Mucosa of rectum (tissue), 2 donors: ENCODE results near the gene PWWP2B.
"Not testable (repeated sequence)": the region's sequence is repeated elsewhere in the genome, so short reads cannot be mapped to it uniquely, and the experiment has no call there.

Experiments
- H3K27ac ChIP-seq, 2 donors: one replicate each; pipeline ENCODE4 v1.7.0; 2013; ENCODE audit warnings: inconsistent platforms in 2 of 2, low read depth in 2 of 2, low read length in 2 of 2
- H3K27me3 ChIP-seq, 2 donors: one replicate each; pipeline ENCODE4 v1.7.0; 2013; ENCODE audit warnings: low read length in 2 of 2; ENCODE audit not compliant: control insufficient read depth in 2 of 2, insufficient read depth in 2 of 2
- H3K36me3 ChIP-seq, 2 donors: one replicate each; pipeline ENCODE4 v1.7.0; 2013; ENCODE audit warnings: low read length in 2 of 2; ENCODE audit not compliant: control insufficient read depth in 2 of 2, insufficient read depth in 2 of 2
- H3K4me1 ChIP-seq, 2 donors: one replicate each; pipeline ENCODE4 v1.7.0; 2013; ENCODE audit warnings: low read length in 2 of 2, mild to moderate bottlenecking in 1 of 2; ENCODE audit not compliant: control insufficient read depth in 2 of 2, insufficient read depth in 2 of 2
- H3K4me3 ChIP-seq, 2 donors: one replicate each; pipeline ENCODE4 v1.7.0; 2013; ENCODE audit warnings: low read length in 2 of 2
- H3K9ac ChIP-seq, 2 donors: one replicate each; pipeline ENCODE4 v1.7.0; 2013; ENCODE audit warnings: low read length in 2 of 2, low read depth in 1 of 2, mild to moderate bottlenecking in 1 of 2
- H3K9me3 ChIP-seq, 2 donors: one replicate each; pipeline ENCODE4 v1.7.0; 2013; ENCODE audit warnings: low read length in 2 of 2; ENCODE audit not compliant: control insufficient read depth in 2 of 2
- donor health status: healthy.
- donor health status: Normal muscosa, but diverticular disease.

The PWWP2B gene

DNA sequence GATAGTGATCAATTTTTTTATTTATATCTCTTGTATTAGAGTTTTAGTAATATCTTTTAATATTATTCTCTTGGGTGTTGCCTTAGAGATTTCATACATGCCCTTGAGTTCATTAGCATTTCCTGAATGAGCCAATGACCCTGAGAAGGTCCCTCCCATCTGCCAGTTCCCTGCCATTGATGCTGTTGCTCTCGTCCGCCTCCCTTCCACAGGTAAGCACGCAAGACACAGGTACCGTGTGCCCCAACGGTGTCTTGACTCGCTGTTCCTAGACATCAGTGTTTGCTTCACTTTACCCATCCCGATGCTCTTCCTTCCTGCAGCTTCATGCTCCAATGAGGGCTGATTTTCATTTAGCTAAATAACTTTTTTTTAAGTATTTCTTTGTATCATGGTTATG, 19.7 kb upstream of the PWWP2B start:
- Histone ChIP-seq H3K9me3 (no peaks in the 10 kb centered on the region), H3K4me3 (no peak overlapping the region), H3K9ac (no peak overlapping the region), H3K27ac (no peak overlapping the region), H3K27me3 (no peaks in the 10 kb centered on the region), H3K4me1 (no peaks in the 10 kb centered on the region), H3K36me3 (no peaks in the 10 kb centered on the region)

GRCh38 chr10:132379026-132379425, 18.0 kb upstream of the PWWP2B start:
- H3K27ac ChIP-seq, H3K27me3 ChIP-seq, H3K9ac ChIP-seq, H3K4me1 ChIP-seq, H3K4me3 ChIP-seq, H3K9me3 ChIP-seq, H3K36me3 ChIP-seq: not testable (repeated sequence)

GRCh38 chr10:132380986-132381385, 16.0 kb upstream of the PWWP2B start:
- H3K4me3 ChIP-seq, H3K9me3 ChIP-seq, H3K4me1 ChIP-seq, H3K36me3 ChIP-seq, H3K27ac ChIP-seq, H3K27me3 ChIP-seq, H3K9ac ChIP-seq: not testable (repeated sequence)

DNA sequence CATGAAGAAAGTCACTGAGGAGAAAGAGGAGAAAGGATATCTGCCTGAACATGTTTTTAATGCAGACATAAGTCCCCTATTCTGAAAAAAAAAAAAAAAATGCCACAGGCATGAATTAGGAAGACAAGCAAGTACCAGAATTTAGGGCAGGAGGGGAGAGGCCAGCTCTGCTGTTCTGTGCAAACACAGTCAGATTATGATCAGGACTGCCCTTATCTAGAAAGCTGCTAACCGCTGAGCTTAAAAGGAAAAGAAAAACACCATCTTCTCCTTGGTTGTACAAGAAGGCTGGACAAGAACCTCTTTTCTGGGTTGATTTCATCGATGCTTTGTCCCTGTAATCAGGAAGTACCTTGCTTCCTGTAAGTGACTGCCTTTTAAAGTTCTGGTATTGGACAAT, 15.3 kb upstream of the PWWP2B start:
- Histone ChIP-seq H3K9ac (no peak overlapping the region), H3K36me3 (no peaks in the 10 kb centered on the region), H3K4me3 (no peak overlapping the region), H3K27ac (peak overlapping the region in 1 of 2 donors; percentile 43), H3K9me3 (no peaks in the 10 kb centered on the region), H3K4me1 (no peaks in the 10 kb centered on the region), H3K27me3 (no peaks in the 10 kb centered on the region)

GRCh38 chr10:132382231-132382922, 14.6 kb upstream of the PWWP2B start:
- Histone ChIP-seq H3K9ac (no peak overlapping the region), H3K27ac (peak overlapping the region in 1 of 2 donors; percentile 43), H3K27me3 (no peaks in the 10 kb centered on the region), H3K9me3 (no peaks in the 10 kb centered on the region), H3K4me1 (no peaks in the 10 kb centered on the region), H3K4me3 (no peak overlapping the region), H3K36me3 (no peaks in the 10 kb centered on the region)

GRCh38 chr10:132383101-132383500, 13.9 kb upstream of the PWWP2B start:
- H3K9ac ChIP-seq, result no peak overlapping the region
- H3K4me3 ChIP-seq, result no peak overlapping the region
- H3K27me3 ChIP-seq, result no peaks in the 10 kb centered on the region
- peaks cover 4 to 5% of the 10 kb centered on the region in 2 donors for H3K4me1 ChIP-seq
- no peaks in the 10 kb centered on the region for H3K36me3 ChIP-seq
- H3K27ac ChIP-seq, result no peak overlapping the region
- H3K9me3 ChIP-seq, result no peaks in the 10 kb centered on the region

DNA sequence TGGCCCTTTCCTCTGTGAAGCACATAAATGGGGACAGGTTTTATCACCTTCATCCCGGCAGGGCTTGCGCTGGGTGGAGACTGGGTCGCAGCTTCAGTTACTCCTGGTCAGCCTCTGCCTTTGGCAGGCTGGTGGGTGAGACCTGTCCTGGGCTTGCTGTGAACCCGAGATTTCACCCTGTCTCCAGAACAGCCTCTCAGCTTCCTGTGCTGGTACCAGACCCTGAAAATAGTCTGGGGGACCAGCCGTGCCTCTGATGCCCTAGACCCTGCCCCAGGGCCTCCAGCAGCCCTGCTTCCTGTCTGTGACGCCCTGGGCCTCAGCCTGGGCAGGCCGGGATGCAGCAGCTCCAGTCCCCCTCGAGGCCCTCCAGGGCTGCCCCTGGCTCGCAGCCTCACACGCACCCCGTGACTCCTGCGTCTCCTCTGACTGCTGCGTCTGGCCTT, 13.2 kb upstream of the PWWP2B start:
- Histone ChIP-seq H3K4me1 (peaks cover 5% of the 10 kb centered on the region in 2 donors), H3K9me3 (no peaks in the 10 kb centered on the region), H3K27me3 (no peaks in the 10 kb centered on the region), H3K4me3 (no peak overlapping the region), H3K9ac (no peak overlapping the region), H3K27ac (no peak overlapping the region), H3K36me3 (no peaks in the 10 kb centered on the region)

- no peaks in the 10 kb centered on the region for H3K27me3 ChIP-seq
- H3K4me1 ChIP-seq, result peaks cover 12 to 14% of the 10 kb centered on the region in 2 donors
- H3K36me3 ChIP-seq, result no peaks in the 10 kb centered on the region
- no peaks in the 10 kb centered on the region for H3K9me3 ChIP-seq
- no peak overlapping the region for H3K4me3 ChIP-seq
- H3K27ac ChIP-seq, result no peak overlapping the region
- H3K9ac ChIP-seq, result no peak overlapping the region
Observed at GRCh38 chr10:132384618-132385388, 12.2 kb upstream of the PWWP2B start.

DNA sequence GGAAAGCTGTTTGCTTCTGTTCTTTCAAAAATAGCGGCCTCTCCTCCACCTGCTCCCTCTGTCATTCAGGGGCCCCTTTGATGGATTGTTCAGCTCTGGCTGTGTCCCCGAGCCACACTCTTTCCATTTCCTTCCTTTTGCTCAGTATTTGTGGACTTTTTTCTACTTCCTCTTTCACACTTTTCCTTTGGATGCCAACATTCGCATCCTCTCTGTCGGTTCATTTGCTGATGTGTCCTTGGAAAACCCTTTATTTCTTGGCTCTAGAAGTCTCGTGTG, 11.7 kb upstream of the PWWP2B start:
- Histone ChIP-seq H3K27me3 (no peaks in the 10 kb centered on the region), H3K36me3 (no peaks in the 10 kb centered on the region), H3K9ac (no peak overlapping the region), H3K27ac (no peak overlapping the region), H3K9me3 (no peaks in the 10 kb centered on the region), H3K4me1 (peaks cover 12 to 14% of the 10 kb centered on the region in 2 donors), H3K4me3 (no peak overlapping the region)

GRCh38 chr10:132385721-132386418, 11.1 kb upstream of the PWWP2B start:
- Histone ChIP-seq H3K4me3 (no peak overlapping the region), H3K9me3 (no peaks in the 10 kb centered on the region), H3K27me3 (no peaks in the 10 kb centered on the region), H3K27ac (no peak overlapping the region), H3K4me1 (peaks cover 12 to 14% of the 10 kb centered on the region in 2 donors), H3K9ac (no peak overlapping the region), H3K36me3 (no peaks in the 10 kb centered on the region)
